GM20000 (cell line): ENCODE results near the gene DDX39B.
A peak's percentile ranks its signal among the peaks of the same experiment; 100 is the strongest.
"Not testable (repeated sequence)": the region's sequence is repeated elsewhere in the genome, so short reads cannot be mapped to it uniquely, and the experiment has no call there.

Experiments
- DNase-seq: peaks from one replicate; pipeline ENCODE4 v3.0.0; 2012; ENCODE audit warnings: low spot score
- CTCF ChIP-seq: IDR thresholded peaks from 2 replicates; pipeline ENCODE4 v1.5.1; 2012; ENCODE audit warnings: mild to moderate bottlenecking, control low read depth; ENCODE audit errors: extremely low read depth, missing control alignments

DDX39B gene

DNA sequence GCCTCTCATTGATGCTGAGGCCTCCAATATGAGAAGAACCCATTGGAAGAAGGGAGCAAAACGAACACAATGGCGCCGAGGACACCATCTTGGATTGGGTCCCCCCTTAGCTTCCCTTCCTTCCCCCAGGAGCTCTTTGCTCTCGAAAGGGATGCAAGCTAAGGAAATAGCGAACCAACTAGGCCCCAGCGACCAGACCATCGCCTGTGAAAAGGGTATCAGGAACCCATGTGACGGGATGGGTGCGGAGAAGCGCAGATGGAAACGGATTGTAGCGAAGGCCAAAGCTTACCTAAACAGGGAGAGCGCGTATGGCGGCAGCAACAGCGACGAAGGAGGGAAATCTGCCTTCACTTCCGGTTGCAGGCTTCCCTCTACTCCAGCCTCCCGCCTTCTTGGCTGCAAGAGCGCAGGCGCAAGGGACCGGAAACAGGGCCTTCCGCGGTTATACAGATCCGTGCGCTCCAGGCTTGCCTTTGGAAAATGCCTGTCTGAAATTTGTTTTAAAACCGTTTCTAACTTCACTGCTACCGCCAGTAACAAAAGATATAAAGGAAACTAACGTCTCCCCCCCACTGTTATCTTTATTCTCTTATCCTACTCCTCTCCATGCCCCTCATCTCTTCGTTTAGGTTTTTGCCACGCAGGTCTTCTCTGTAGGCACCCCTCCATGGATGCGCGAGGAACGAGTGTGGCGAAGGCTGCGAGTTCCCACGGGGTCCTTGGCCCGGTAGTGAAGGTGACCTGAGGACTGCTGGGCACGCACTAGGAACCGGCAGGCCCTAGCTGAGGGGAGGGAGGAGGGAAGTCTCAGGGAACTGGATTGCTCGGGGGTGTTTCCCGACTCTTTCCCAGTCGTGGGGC, at the start of gene DDX39B:
TSS of gene DDX39B (minus strand) at position 346 of the 864 bp plus-strand sequence. CDS start 1,471 bp downstream, outside the sequence.
- TF ChIP-seq CTCF: no peak
- peak; percentile 94 for DNase-seq

- DNase-seq: not testable (repeated sequence)
Measured at GRCh38 chr6:31590691-31591090, 48.9 kb upstream of the DDX39B start.

DNA sequence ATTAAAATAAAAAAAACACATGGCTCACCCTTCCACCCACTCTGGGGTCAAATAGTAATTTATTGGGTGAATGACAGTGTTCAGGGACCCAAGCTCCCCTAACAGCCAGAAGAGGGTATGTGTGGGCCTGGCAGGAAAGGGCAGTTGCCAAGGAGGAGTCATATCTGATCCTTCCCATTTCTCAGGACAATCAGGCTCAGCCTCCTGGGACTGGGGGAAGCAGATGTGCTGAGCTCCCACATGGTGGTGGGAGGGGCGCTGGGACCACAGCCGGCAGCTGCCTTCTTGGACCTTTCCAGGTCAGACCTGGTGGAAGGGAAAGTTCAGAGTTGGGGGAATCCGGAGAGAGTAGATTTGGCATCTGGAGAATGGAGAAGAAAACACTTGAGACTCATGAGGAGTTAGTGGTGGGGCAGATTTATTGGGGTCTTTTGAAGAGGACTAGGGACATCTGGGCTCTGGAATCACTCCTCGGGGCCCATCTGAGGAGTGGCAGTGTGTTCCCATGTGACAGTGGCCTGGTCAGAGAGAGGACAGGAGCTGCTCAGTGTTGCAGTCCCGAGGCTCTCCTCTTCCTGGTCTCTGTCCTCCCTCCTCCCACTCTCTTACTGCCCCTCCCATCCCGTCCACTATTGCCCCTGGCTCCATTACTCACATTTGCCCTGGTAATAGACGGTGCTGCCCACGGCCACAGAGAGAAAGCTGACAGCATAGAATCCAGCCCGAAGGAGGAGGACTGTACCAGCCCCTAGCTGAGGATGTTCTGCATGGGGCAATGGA, 47.3 kb upstream of the DDX39B start:
- no peak for TF ChIP-seq CTCF
- DNase-seq: no peak

DNA sequence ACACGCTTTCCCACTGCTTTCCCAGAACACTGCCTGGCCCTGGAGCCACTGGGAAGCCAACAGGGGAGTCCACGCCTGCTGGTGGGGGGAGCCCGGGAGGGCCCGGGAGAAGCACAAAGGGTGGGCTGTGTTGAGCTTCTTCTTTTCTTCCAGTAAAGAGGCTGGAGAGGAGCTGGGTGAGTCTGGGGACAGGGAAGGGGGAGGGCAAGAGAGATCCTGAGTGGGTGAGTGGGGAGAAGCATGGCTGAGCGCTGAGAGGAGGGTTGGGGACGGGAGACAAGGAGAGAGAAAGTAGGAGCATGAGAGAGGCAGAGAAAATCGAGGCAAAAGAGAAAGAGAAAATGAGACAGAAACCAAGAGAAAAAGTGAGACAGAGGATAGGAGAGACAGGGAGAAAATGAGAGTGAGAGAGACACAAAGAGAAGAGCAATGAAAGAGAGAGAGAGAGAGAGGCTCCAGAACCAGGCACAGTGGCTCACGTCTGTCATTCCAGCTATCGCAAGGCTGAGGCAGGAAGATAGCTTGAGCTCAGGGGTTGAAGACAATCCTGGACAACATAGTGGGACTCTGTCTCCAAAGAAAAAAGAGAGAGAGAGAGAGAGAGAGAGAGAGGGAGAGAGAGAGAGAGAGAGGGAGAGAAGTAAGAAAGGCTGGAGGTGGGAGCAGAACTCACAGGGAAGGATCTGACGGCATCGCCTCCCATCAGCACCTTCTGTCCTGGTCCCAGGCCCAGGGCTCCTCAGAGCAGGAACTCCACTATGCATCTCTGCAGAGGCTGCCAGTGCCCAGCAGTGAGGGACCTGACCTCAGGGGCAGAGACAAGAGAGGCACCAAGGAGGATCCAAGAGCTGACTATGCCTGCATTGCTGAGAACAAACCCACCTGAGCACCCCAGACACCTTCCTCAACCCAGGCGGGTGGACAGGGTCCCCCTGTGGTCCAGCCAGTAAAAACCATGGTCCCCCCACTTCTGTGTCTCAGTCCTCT, 46.3 kb upstream of the DDX39B start:
- TF ChIP-seq CTCF: no peak
- DNase-seq: peak; percentile 44

- peak; percentile 27 for DNase-seq
- no peak for TF ChIP-seq CTCF
Measured at GRCh38 chr6:31586599-31587281, 44.9 kb upstream of the DDX39B start.

- no peak for DNase-seq
- TF ChIP-seq CTCF: no peak
Measured at GRCh38 chr6:31586008-31586407, 44.2 kb upstream of the DDX39B start, which contains the start of gene LST1. TSS of gene LST1 (plus strand) at chr6:31586277. CDS start at chr6:31587300, 1,023 bp downstream.

- peak; percentile 60 for TF ChIP-seq CTCF
- DNase-seq: peak; percentile 40
Measured at GRCh38 chr6:31585491-31585890, 43.7 kb upstream of the DDX39B start.
